Thyroid gland (tissue), 4 donors: ENCODE data around the gene EPHA8.

Experiments
- POLR2A ChIP-seq, 2 donors: fragments of 450-650 bp; IDR thresholded peaks; one replicate each; pipeline ENCODE4 v1.6.1; 2017; ENCODE audit warnings: antibody characterized with exemption in 2 of 2, mild to moderate bottlenecking in 2 of 2, moderate library complexity in 1 of 2
- TF ChIP-seq, protein P1 (sequence below), 6 experiments: fragments of 200-600 bp in 3 of 6; fragments of 450-650 bp in 3 of 6; sonication (generic) in 3 of 6; IDR thresholded peaks; one replicate each; pipeline ENCODE4 v1.5.1; 2016 to 2019; ENCODE audit warnings: antibody characterized with exemption in 6 of 6, mild to moderate bottlenecking in 2 of 6, inconsistent platforms in 1 of 6, moderate library complexity in 1 of 6

DNA sequence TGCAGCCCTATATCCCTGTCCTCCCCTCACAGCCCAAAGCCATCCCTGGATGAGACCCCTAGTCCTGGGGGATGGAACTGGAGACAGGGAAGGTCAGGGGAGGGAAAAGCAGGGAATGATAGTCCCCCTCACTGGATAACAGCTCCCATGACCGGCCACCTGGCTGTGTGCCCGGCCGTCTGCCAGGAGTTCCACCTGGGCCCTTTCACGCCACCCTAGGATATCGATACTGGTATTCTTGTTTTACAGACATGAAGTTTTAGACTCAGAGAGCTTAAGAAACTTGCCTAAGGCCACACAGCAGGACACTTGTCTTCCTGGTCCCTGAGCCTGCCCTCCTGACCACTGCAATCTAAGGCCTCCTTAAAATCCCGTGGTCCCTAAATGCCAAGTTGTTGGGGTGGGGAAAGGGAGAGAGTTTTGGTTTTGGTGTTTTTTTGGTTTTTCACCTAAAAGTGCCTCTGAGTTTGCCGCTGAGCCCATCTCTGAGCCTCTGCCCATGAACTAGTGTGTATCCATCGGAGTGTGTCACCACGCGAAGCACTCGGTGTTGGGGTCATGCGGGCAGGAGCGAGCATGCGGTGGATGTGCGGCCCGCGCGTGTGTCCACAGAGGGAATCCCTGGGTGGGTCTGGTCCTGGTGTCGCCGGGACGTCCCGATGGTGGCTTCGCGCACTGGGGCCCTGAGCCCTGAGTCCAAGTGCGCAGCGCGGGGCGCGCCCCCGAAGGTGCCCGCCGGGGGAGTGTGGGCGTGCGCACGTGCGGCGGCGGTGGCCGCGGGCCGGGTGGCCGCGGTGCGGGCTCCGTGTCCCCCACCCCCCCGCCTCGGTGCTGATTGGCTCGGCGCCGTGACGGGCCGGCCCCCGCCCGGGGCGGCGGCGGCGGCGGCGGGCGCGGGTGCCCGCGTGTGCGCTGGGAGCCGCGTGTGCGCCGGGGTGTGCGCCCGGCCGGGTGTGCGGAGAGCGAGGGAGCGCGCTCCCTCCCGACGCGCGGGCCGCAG, at the start of gene EPHA8:
- TF ChIP-seq POLR2A (IDR thresholded peaks at IDR 0.05) = no peak
- TF ChIP-seq, protein P1, sequence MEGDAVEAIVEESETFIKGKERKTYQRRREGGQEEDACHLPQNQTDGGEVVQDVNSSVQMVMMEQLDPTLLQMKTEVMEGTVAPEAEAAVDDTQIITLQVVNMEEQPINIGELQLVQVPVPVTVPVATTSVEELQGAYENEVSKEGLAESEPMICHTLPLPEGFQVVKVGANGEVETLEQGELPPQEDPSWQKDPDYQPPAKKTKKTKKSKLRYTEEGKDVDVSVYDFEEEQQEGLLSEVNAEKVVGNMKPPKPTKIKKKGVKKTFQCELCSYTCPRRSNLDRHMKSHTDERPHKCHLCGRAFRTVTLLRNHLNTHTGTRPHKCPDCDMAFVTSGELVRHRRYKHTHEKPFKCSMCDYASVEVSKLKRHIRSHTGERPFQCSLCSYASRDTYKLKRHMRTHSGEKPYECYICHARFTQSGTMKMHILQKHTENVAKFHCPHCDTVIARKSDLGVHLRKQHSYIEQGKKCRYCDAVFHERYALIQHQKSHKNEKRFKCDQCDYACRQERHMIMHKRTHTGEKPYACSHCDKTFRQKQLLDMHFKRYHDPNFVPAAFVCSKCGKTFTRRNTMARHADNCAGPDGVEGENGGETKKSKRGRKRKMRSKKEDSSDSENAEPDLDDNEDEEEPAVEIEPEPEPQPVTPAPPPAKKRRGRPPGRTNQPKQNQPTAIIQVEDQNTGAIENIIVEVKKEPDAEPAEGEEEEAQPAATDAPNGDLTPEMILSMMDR (IDR thresholded peaks at IDR 0.05) = no peak
